Vagina (tissue), 2 donors: ENCODE data around the gene FBXL7. TPM values are rescaled to one million over a fixed set of nuclear protein-coding genes. Genes with fewer than 3 reads are reported as not detected.

Experiments
- DNase-seq, 2 donors: peaks; one replicate each; pipeline ENCODE4 v3.0.0-alpha.2; 2017; ENCODE audit errors: extremely low spot score in 2 of 2
- H3K27ac ChIP-seq: fragments of 200-600 bp; sonication (generic); one replicate; pipeline ENCODE4 v1.5.1; 2019
- H3K27me3 ChIP-seq: fragments of 200-600 bp; sonication (generic); one replicate; pipeline ENCODE4 v1.5.1; 2019
- H3K36me3 ChIP-seq, 2 donors: fragments of 200-600 bp; sonication (generic); one replicate each; pipeline ENCODE4 v1.5.1; 2017 to 2019
- H3K4me1 ChIP-seq: fragments of 200-600 bp; sonication (generic); one replicate; pipeline ENCODE4 v1.5.1; 2019
- H3K4me3 ChIP-seq, 2 donors: fragments of 200-600 bp; sonication (generic); 1 replicate in 1 of 2; 2 replicates in 1 of 2; pipeline ENCODE4 v1.5.1; 2016 to 2019
- H3K9me3 ChIP-seq: fragments of 200-600 bp; sonication (generic); one replicate; pipeline ENCODE4 v1.5.1; 2019
- POLR2A ChIP-seq, 2 donors: fragments of 450-650 bp; IDR thresholded peaks; one replicate each; pipeline ENCODE4 v1.6.1; 2017; ENCODE audit warnings: antibody characterized with exemption in 2 of 2, mild to moderate bottlenecking in 2 of 2, moderate library complexity in 2 of 2
- POLR2AphosphoS5 ChIP-seq, 2 donors: sonication (generic); formaldehyde crosslinking; IDR thresholded peaks; one replicate each; pipeline ENCODE4 v1.9.0; 2017; ENCODE audit warnings: antibody characterized with exemption in 2 of 2, mild to moderate bottlenecking in 2 of 2, low read depth in 1 of 2; ENCODE audit not compliant: insufficient read depth in 1 of 2
- intact Hi-C: fragments of 100-400 bp; cut with DNase I; formaldehyde crosslinking; loops from one replicate; pipeline ENCODE4 v1.15.1; 2023
- total RNA-seq: library from RNA; depleted of rRNA; stranded (reverse); fragments of >200 nt; gene quantifications from one replicate; pipeline ENCODE4 v1.2.3, GENCODE V29; 2016
- TF ChIP-seq, protein P1 (sequence below), 3 experiments: fragments of 450-650 bp in 2 of 3; fragments of 200-600 bp in 1 of 3; sonication (generic) in 1 of 3; IDR thresholded peaks; one replicate each; pipeline ENCODE4 v1.5.1; 2017 to 2019; ENCODE audit warnings: antibody characterized with exemption in 3 of 3, mild to moderate bottlenecking in 2 of 3, moderate library complexity in 2 of 3

FBXL7 gene
- total RNA-seq, 1 donor from 2014 or later = 21.1 TPM

DNA sequence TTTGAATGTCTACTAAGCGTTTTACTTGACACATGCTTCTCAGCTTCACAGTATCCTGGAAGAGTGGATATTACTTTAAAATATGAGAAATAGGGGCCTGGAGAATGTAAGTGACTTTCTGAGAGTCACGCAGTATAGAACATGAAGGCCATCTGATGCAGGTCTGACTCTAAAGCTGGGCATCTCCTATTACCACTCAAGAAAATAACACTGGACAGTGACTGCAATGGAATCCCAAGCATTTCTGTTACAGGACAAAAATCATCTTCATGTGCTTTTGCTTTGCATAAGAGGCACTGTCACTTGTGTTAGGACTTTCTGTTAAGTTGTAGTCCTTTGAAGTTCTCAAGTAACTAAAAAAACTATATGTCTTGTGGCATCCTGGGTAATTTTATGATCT lies 335.5 kb downstream of the FBXL7 start:
- TF ChIP-seq, protein P1, sequence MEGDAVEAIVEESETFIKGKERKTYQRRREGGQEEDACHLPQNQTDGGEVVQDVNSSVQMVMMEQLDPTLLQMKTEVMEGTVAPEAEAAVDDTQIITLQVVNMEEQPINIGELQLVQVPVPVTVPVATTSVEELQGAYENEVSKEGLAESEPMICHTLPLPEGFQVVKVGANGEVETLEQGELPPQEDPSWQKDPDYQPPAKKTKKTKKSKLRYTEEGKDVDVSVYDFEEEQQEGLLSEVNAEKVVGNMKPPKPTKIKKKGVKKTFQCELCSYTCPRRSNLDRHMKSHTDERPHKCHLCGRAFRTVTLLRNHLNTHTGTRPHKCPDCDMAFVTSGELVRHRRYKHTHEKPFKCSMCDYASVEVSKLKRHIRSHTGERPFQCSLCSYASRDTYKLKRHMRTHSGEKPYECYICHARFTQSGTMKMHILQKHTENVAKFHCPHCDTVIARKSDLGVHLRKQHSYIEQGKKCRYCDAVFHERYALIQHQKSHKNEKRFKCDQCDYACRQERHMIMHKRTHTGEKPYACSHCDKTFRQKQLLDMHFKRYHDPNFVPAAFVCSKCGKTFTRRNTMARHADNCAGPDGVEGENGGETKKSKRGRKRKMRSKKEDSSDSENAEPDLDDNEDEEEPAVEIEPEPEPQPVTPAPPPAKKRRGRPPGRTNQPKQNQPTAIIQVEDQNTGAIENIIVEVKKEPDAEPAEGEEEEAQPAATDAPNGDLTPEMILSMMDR (IDR thresholded peaks at IDR 0.05) = no peak
- TF ChIP-seq POLR2A (IDR thresholded peaks at IDR 0.05) (no peak), POLR2AphosphoS5 (IDR thresholded peaks at IDR 0.05; ENCODE audit: insufficient read depth in 1 of 2, low read depth in 1 of 2) (no peak)
- intact Hi-C loops = no loop called here

DNA sequence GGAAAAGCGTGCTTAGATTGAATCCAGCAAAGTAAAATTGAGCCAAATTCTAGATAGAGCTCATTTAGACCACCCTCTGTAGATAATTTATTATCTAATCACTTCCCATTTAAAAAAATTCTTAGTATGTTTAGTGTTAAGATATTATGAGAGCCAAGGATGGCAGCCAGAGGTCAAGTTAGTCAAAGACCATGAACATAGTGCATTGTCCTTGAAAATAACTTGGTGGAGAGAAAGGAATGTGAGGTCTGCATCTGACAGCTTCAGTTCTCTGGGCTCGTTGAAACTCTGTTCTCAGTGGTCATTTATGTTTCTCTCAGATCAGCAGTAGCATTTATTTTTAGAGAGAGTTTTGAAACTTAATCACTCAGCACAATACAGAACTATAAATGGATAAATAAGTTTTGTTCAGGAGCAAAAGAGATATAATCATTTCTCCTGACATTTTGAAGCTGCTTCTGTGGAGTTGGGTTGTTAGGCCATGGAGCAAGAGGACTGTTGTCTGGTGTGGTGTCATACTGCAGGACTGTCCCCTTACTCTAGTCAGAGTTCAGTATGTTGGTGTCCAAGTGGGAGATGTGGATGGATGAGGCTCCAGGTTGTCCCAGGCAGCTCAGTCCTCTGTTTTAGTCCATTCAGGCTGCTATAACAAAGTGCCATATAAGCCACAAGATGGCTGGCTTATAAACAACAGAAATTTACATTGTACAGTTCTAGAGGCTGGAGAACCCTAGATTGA lies 337.7 kb downstream of the FBXL7 start:
- TF ChIP-seq, protein P1 (IDR thresholded peaks at IDR 0.05) = no peak
- TF ChIP-seq POLR2AphosphoS5 (IDR thresholded peaks at IDR 0.05; ENCODE audit: insufficient read depth in 1 of 2, low read depth in 1 of 2) (no peak), POLR2A (IDR thresholded peaks at IDR 0.05) (no peak)
- intact Hi-C loops = no loop called here

More for the DNA sequence above, 335.5 kb downstream of the FBXL7 start:
- Histone ChIP-seq H3K27ac (no peak overlapping the region), H3K4me3 (no peak overlapping the region), H3K9me3 (no peaks in the 10 kb centered on the region), H3K36me3 (no peaks in the 10 kb centered on the region), H3K27me3 (no peaks in the 10 kb centered on the region), H3K4me1 (peaks cover 28% of the 10 kb centered on the region)
- no peak for DNase-seq

DNA sequence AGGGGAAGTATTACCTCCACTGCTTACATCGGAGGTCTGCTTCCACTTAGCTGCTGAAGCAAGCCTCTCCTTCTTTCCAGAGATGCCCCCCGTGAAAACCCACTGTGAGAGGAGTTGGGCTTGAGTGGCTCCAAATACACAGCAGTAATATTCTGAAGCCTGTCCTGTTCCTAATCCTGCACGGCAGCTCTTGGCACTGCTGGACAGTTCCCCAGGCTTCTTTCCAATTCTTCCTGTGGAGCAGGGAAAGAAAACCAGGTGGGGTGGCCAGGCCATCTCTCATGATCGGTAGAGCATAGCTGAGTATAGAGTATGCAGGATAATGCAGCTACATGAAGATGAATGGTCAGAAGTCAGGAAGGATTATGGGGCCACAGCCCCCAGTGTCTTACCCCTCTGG lies 344.3 kb downstream of the FBXL7 start:
- Histone ChIP-seq H3K4me3 (no peak overlapping the region), H3K36me3 (no peaks in the 10 kb centered on the region), H3K4me1 (no peaks in the 10 kb centered on the region), H3K27ac (no peak overlapping the region), H3K9me3 (no peaks in the 10 kb centered on the region), H3K27me3 (no peaks in the 10 kb centered on the region)
- TF ChIP-seq, protein P1 (IDR thresholded peaks at IDR 0.05) = no peak
- no peak for TF ChIP-seq POLR2AphosphoS5 (IDR thresholded peaks at IDR 0.05; ENCODE audit: insufficient read depth in 1 of 2, low read depth in 1 of 2)
- TF ChIP-seq POLR2A (IDR thresholded peaks at IDR 0.05) = no peak
- intact Hi-C loops = no loop called here
- DNase-seq = no peak

More for the DNA sequence above, 337.7 kb downstream of the FBXL7 start:
- peaks cover 15% of the 10 kb centered on the region for H3K4me1 ChIP-seq
- H3K36me3 ChIP-seq = no peaks in the 10 kb centered on the region
- H3K27ac ChIP-seq = no peak overlapping the region
- no peak for DNase-seq
- no peaks in the 10 kb centered on the region for H3K27me3 ChIP-seq
- no peak overlapping the region for H3K4me3 ChIP-seq
- H3K9me3 ChIP-seq = no peaks in the 10 kb centered on the region

DNA sequence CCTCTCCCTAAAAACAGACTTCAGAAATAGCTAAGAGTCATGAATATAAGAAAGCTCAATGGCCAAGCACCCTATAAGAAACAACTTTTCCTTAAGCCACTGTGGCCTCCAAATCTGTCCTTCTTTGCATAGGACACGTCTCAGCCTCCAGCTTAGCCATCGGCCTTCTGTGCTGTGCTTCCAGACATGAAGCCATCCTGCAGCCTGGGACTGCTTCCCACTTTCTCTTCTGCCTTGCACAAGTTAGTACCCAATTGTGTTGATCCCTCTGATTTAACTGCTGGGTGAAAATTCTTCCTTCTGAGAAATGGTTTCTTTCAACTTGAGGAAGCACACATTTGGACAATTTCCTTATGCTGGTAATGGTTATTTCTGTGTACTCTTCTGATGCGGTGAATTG lies 344.9 kb downstream of the FBXL7 start:
- Histone ChIP-seq H3K4me1 (no peaks in the 10 kb centered on the region), H3K4me3 (no peak overlapping the region), H3K27ac (no peak overlapping the region), H3K27me3 (no peaks in the 10 kb centered on the region), H3K36me3 (no peaks in the 10 kb centered on the region), H3K9me3 (no peaks in the 10 kb centered on the region)
- no peak for DNase-seq
- TF ChIP-seq POLR2A (IDR thresholded peaks at IDR 0.05) = no peak
- no peak for TF ChIP-seq POLR2AphosphoS5 (IDR thresholded peaks at IDR 0.05; ENCODE audit: insufficient read depth in 1 of 2, low read depth in 1 of 2)
- TF ChIP-seq, protein P1 (IDR thresholded peaks at IDR 0.05) = no peak
- intact Hi-C loops = no loop called here

DNA sequence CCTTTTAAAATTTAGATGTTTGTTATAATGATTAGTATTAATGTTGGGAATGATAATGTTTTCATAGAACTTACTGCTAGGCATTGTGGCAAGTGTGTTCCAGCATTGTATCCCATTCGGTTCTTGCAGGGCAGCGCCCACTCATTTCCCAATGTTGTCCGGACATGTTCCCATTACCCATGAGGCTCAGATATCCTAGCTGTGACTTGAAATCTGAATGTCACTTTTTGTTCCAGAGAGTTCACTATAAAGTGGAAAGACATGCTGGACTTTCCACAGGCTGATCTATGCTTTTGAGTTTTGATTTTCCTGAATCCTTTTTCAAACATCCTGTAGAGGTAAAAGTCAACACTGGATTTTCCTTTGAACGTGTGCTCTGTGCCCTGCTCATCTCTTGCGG lies 350.6 kb downstream of the FBXL7 start:
- intact Hi-C loops = no loop called here
- H3K4me3 ChIP-seq = no peak overlapping the region

More for the DNA sequence above, 350.6 kb downstream of the FBXL7 start:
- TF ChIP-seq POLR2AphosphoS5 (IDR thresholded peaks at IDR 0.05; ENCODE audit: insufficient read depth in 1 of 2, low read depth in 1 of 2) (no peak), POLR2A (IDR thresholded peaks at IDR 0.05) (no peak)
- TF ChIP-seq, protein P1 (IDR thresholded peaks at IDR 0.05) = no peak
- no peak overlapping the region for H3K27ac ChIP-seq
- H3K9me3 ChIP-seq = no peaks in the 10 kb centered on the region
- DNase-seq = no peak
- no peaks in the 10 kb centered on the region for H3K27me3 ChIP-seq
- no peaks in the 10 kb centered on the region for H3K36me3 ChIP-seq
- no peaks in the 10 kb centered on the region for H3K4me1 ChIP-seq
